Adrenal gland (tissue), 5 donors: ENCODE results near the gene NSUN4.

Source experiments
- POLR2A ChIP-seq, 2 donors: fragments of 450-650 bp; IDR thresholded peaks; one replicate each; pipeline ENCODE4 v1.6.1; 2017; ENCODE audit warnings: antibody characterized with exemption in 2 of 2, mild to moderate bottlenecking in 2 of 2, moderate library complexity in 1 of 2
- TF ChIP-seq, protein P1 (sequence below), 6 experiments: fragments of 450-650 bp in 4 of 6; fragments of 200-600 bp in 2 of 6; sonication (generic) in 1 of 6; IDR thresholded peaks; 1 replicate in 5 of 6; 2 replicates in 1 of 6; pipeline versions ENCODE4 v1.5.1 to v1.8.0; 2016 to 2021; ENCODE audit warnings: antibody characterized with exemption in 6 of 6, mild to moderate bottlenecking in 2 of 6, moderate library complexity in 1 of 6
- donor health status: DM: no; HTN: no; CAD: no.

GRCh38 chr1:46341222-46342083 is 846 bp downstream of the NSUN4 start:
- TF ChIP-seq, protein P1, sequence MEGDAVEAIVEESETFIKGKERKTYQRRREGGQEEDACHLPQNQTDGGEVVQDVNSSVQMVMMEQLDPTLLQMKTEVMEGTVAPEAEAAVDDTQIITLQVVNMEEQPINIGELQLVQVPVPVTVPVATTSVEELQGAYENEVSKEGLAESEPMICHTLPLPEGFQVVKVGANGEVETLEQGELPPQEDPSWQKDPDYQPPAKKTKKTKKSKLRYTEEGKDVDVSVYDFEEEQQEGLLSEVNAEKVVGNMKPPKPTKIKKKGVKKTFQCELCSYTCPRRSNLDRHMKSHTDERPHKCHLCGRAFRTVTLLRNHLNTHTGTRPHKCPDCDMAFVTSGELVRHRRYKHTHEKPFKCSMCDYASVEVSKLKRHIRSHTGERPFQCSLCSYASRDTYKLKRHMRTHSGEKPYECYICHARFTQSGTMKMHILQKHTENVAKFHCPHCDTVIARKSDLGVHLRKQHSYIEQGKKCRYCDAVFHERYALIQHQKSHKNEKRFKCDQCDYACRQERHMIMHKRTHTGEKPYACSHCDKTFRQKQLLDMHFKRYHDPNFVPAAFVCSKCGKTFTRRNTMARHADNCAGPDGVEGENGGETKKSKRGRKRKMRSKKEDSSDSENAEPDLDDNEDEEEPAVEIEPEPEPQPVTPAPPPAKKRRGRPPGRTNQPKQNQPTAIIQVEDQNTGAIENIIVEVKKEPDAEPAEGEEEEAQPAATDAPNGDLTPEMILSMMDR (IDR thresholded peaks at IDR 0.05) = no peak
- TF ChIP-seq POLR2A (IDR thresholded peaks at IDR 0.05) = peak; percentile 20 to 95
